Uterus (tissue), 4 donors: Measurements from ENCODE around the gene POLE. TPM values are rescaled to one million over a fixed set of nuclear protein-coding genes. Genes with fewer than 3 reads are reported as not detected.

Experiments used
- DNase-seq, 2 donors: peaks; one replicate each; pipeline ENCODE4 v3.0.0-alpha.2; 2019 to 2020
- H3K27ac ChIP-seq, 2 donors: fragments of 200-600 bp; sonication (generic); 1 replicate in 1 of 2; 2 replicates in 1 of 2; pipeline ENCODE4 v1.5.1; 2016 to 2018
- H3K27me3 ChIP-seq, 2 donors: fragments of 200-600 bp; sonication (generic); one replicate each; pipeline ENCODE4 v1.5.1; 2018 to 2019; ENCODE audit warnings: control low read depth in 1 of 2
- H3K36me3 ChIP-seq, 2 donors: fragments of 200-600 bp; sonication (generic); one replicate each; pipeline ENCODE4 v1.5.1; 2019; ENCODE audit warnings: control low read depth in 1 of 2
- H3K4me1 ChIP-seq, 2 donors: fragments of 200-600 bp; sonication (generic); one replicate each; pipeline ENCODE4 v1.5.1; 2018 to 2019; ENCODE audit warnings: control low read depth in 1 of 2
- H3K4me3 ChIP-seq, 2 donors: fragments of 200-600 bp; sonication (generic); 1 replicate in 1 of 2; 2 replicates in 1 of 2; pipeline ENCODE4 v1.5.1; 2018 to 2019; ENCODE audit warnings: mild to moderate bottlenecking in 1 of 2
- H3K9me3 ChIP-seq, 2 donors: fragments of 200-600 bp; sonication (generic); one replicate each; pipeline ENCODE4 v1.5.1; 2019; ENCODE audit warnings: control low read depth in 1 of 2
- CTCF ChIP-seq, 4 experiments: fragments of 200-600 bp in 2 of 4; fragments of 450-650 bp in 2 of 4; sonication (generic) in 2 of 4; IDR thresholded peaks; one replicate each; pipeline ENCODE4 v1.5.1; 2016 to 2019; ENCODE audit warnings: antibody characterized with exemption in 4 of 4, mild to moderate bottlenecking in 2 of 4, moderate library complexity in 1 of 4
- POLR2A ChIP-seq, 2 donors: fragments of 450-650 bp; IDR thresholded peaks; one replicate each; pipeline ENCODE4 v1.6.1; 2016; ENCODE audit warnings: antibody characterized with exemption in 2 of 2, mild to moderate bottlenecking in 1 of 2, moderate library complexity in 1 of 2
- intact Hi-C: fragments of 100-400 bp; cut with DNase I; formaldehyde crosslinking; loops from one replicate; pipeline ENCODE4 v1.15.1; 2023; ENCODE audit warnings: low total_unique reads
- total RNA-seq, 4 donors: library from RNA; depleted of rRNA in 3 of 4; stranded (reverse); fragments of >200 nt in 3 of 4; gene quantifications; one replicate each; pipeline versions ENCODE4 v1.1.0 to v1.2.4, GENCODE V29; 2014 to 2023
- donor health status: DM: yes; HTN: yes; CAD: no.

POLE gene
- total RNA-seq, 4 donors from 2014 or later, result 7.7 to 71.3 (median 28.8) TPM

- TF ChIP-seq CTCF (IDR thresholded peaks at IDR 0.05) (peak in 1 of 4 experiments; percentile 2), POLR2A (IDR thresholded peaks at IDR 0.05) (no peak)
- Histone ChIP-seq H3K27me3 (no peaks in the 10 kb centered on the region), H3K4me1 (no peaks in the 10 kb centered on the region), H3K4me3 (no peak overlapping the region), H3K27ac (no peak overlapping the region), H3K9me3 (no peaks in the 10 kb centered on the region), H3K36me3 (no peaks in the 10 kb centered on the region)
- peak; percentile 86 to 88 for DNase-seq
- intact Hi-C loops, result no loop called here
These were observed 93.2 kb downstream of the POLE start for GRCh38 chr12:132593938-132594358.

- TF ChIP-seq CTCF (IDR thresholded peaks at IDR 0.05), result no peak
- no peak for TF ChIP-seq POLR2A (IDR thresholded peaks at IDR 0.05)
- no peaks in the 10 kb centered on the region for H3K4me1 ChIP-seq
- no peak for DNase-seq
- H3K27ac ChIP-seq, result no peak overlapping the region
- no peaks in the 10 kb centered on the region for H3K27me3 ChIP-seq
- intact Hi-C loops, result no loop called here
- H3K9me3 ChIP-seq, result no peaks in the 10 kb centered on the region
- H3K36me3 ChIP-seq, result no peaks in the 10 kb centered on the region
- no peak overlapping the region for H3K4me3 ChIP-seq
These were observed 93.6 kb downstream of the POLE start for GRCh38 chr12:132593521-132593920.

GRCh38 chr12:132593071-132593470 is 94.1 kb downstream of the POLE start:
- Histone ChIP-seq H3K36me3 (no peaks in the 10 kb centered on the region), H3K9me3 (no peaks in the 10 kb centered on the region), H3K4me1 (no peaks in the 10 kb centered on the region), H3K4me3 (no peak overlapping the region), H3K27ac (no peak overlapping the region), H3K27me3 (no peaks in the 10 kb centered on the region)
- intact Hi-C loops, result no loop called here
- DNase-seq, result no peak
- TF ChIP-seq POLR2A (IDR thresholded peaks at IDR 0.05) (no peak), CTCF (IDR thresholded peaks at IDR 0.05) (no peak)

- TF ChIP-seq CTCF (IDR thresholded peaks at IDR 0.05), result no peak
- no peak for TF ChIP-seq POLR2A (IDR thresholded peaks at IDR 0.05)
- intact Hi-C loops, result no loop called here
These were observed 94.7 kb downstream of the POLE start for GRCh38 chr12:132592282-132592970.

GRCh38 chr12:132591107-132591935 is 95.8 kb downstream of the POLE start:
- H3K4me3 ChIP-seq, result no peak overlapping the region
- H3K4me1 ChIP-seq, result no peaks in the 10 kb centered on the region
- H3K27ac ChIP-seq, result no peak overlapping the region
- H3K9me3 ChIP-seq, result no peaks in the 10 kb centered on the region
- no peak for DNase-seq
- TF ChIP-seq POLR2A (IDR thresholded peaks at IDR 0.05), result no peak
- TF ChIP-seq CTCF (IDR thresholded peaks at IDR 0.05), result no peak
- no peaks in the 10 kb centered on the region for H3K36me3 ChIP-seq
- intact Hi-C loops, result no loop called here
- no peaks in the 10 kb centered on the region for H3K27me3 ChIP-seq

More at GRCh38 chr12:132592282-132592970, 94.7 kb downstream of the POLE start:
- Histone ChIP-seq H3K4me3 (no peak overlapping the region), H3K4me1 (no peaks in the 10 kb centered on the region), H3K36me3 (no peaks in the 10 kb centered on the region), H3K27ac (no peak overlapping the region), H3K9me3 (no peaks in the 10 kb centered on the region), H3K27me3 (no peaks in the 10 kb centered on the region)
- DNase-seq, result no peak
